ENCODE measurements around the gene PPP4R1.
"Not testable (repeated sequence)": the region's sequence is repeated elsewhere in the genome, so short reads cannot be mapped to it uniquely, and the experiment has no call there.

The PPP4R1 gene

GRCh38 chr18:9614401-9615279 is at the start of gene PPP4R1:
TSS of gene PPP4R1 (minus strand) at chr18:9614559. CDS start at chr18:9614484, 75 bp downstream.
- peak; percentile 49 for DNase-seq

DNA sequence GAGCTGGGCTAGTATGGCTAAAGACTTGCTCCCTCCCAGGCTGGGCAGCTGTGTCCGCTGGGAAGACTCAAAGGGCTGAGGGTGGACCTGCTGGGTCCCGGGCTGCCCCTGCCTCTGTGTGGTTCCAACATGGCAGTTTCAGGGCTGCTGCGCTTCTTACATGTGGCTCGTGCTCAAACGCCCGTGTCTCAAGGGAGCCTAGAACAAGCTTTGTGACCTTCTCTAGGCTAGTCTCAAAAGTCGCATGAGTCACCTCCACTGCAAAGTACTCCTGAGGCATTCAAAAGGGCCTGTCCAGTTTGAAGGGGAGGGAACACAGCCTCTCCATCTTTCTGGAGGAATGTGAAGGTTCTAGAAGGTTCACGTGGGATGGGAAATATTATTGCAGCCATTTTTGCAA is 49.0 kb upstream of the PPP4R1 start:
- DNase-seq = no peak

GRCh38 chr18:9661564-9661963 is 47.2 kb upstream of the PPP4R1 start:
- DNase-seq = no peak

DNA sequence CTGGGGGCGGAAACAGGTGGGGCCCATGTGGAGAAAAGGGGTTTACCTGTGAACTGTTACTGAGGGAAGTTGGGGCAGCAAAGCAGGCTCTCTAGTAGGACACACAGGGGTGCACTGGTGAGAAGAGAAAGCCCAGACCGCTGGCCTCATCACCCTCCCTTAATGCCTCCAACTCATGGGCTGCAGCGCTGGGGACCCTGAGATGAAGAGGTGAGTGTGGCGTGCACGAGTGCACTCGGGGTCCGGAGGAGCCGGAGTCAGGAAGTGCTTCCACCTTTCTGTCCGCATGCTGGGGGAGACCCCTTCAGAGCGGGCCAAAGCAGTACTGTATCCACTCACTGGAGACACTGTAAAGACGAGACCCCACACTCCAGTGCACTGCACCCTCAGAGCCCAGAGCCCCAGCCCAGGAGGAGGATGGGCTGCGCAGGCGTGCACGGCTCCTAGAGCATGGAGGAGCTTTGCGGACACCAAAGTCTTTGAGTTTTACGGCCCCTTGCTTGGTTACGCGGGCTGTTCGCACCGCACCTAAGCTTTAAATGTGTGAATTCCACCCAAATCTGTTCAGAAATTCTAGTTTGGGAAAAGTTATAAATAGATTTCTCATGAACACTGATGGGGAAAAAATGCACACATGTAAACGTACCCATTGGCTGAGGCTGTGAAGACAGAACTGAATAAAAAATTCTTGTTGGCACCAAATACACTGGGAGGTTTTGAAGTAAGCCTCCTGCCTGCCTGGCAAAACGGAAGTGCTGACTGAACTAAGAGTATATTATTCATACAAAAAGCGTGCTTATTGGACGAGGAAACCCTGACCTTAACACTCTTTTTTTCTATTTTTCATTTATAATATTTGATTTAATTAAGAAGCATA is 45.4 kb upstream of the PPP4R1 start:
- no peak for DNase-seq

DNA sequence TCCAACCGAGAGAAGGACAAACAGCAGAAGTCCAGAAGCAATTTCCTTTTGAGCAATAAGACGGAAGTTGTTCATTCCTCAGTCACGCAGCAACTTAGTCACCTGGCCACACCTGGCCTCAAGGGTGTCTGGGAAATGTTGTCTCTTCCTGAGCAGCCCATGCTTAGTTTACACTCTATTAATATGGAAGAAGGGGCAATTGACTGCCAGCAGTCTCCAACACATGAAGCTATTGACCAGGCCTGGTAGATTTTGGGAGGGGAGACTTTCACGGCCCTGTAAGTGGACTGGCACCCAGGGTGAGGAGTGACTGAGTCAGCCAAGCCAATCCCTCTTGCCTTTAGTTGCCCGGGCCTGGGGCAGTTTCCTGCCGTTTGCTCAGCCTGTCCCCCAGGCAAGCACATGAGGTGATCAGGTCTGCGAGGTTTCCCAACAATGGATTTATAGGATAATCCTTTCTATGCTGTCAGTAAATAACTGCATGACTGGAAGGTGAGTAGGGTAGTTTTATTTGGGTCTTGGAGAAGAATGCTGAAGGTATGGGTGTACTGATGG is 43.8 kb upstream of the PPP4R1 start:
- no peak for DNase-seq

DNA sequence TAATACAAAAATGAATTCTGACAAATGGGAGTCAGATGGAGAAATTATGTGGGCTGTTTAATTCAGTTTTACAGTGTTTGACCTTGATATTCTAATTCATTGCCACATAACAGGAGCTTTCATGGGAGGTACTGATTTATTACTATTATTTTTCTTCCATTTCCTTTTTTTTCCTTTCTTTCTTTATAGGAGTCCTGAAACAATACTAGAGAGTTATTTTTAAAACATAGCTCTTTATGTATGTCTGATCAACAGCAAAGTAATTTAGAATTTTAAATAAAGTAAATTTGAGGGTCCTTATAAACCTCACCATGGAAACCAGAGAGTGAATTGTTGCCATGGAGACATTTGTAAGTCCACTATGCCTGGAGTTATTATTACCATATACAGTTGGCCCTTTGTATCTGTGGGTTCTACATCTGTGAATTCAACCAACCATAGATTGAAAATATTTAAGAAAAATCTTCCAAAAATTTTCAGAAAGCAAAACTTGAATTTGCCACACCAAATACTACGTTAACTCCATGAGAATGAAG is 40.9 kb upstream of the PPP4R1 start:
- no peak for DNase-seq

- DNase-seq = no peak
Measured at GRCh38 chr18:9653390-9653789, 39.0 kb upstream of the PPP4R1 start.

DNA sequence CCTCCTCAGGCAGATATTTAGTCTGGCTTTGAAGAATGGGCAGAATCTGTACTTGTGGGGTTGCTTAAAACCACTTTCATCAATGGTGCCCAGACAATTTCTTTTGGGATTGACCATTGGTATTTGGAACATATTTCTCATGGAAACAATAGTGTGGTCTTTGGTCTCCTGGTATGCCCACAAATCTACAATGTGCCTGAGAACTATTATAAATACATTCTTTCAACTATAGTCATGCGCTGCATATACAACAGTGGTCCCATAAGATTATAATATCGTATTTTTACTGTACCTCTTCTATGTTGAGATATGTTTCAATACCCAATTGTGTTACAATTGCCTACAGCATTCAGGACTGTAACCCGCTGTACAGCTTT is 34.8 kb upstream of the PPP4R1 start:
- no peak for DNase-seq

- no peak for DNase-seq
Measured at GRCh38 chr18:9648431-9649163, 34.2 kb upstream of the PPP4R1 start.

DNA sequence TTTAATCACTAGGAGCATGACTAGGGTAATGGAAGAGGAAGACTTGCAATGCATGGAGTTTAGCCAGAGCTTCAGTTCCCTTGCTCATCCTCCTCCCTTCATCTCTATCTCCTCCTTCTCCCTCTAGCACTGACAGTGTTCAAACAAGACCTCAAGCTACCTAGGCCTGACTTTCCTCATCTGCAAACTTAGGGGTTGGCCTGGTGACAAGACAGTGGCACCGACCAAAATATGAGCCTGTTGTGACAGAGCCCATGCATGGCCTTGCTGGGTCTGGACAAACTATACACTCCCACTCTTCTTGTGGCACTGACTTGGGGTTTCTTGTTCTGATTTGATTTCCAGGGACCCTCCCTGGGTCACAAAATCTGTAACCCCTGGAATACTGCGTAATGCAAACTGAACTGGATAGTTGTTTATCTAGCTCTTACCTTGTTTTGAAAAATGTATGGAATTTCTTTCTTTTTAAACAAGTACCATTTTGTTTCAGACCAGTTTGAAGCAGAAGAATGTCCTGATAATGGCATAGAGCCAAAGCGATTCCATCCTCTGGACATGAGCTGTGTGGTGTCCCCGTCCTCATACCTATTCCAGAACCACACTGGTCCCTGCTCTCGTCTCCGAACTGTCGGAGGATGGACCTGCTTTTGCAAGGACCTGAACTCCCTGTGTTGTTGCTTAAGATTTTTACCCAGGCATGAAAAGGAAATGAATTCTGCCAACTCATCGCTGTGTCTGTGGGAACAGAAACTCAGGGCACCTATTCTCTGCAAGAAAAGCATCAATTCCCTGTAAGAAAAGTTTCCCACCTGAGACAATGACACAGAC is 33.4 kb upstream of the PPP4R1 start:
- no peak for DNase-seq

- DNase-seq = peak; percentile 52
Measured at GRCh38 chr18:9643549-9643948, 29.2 kb upstream of the PPP4R1 start.

DNA sequence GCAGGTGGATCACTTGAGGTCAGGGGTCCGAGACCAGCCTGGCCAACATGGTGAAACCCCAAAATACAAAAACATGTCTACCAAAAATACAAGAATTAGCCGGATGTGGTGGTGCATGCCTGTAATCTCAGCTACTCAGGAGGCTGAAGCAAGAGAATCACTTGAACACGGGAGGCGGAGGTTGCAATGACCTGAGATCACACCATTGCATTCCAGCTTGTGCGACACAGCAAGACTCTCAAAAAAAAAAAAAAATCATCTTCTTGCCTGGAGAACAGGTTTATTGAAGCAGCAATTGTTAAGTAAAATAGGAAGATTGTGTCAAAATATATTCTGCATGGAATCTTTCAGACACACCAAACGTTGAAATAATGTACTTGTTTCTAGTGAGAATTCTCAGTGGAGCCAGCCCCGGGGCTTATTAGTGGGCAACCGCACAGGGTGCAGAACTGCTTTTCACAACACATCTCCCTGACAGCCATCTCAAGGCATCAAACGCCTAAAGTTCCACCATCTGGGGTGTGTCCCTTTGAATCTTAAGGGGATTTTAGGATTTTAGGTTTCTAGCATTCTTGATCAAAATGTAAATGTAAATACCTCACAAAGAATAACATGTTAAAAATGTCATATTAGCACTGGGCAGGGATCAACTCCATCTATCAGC is 28.6 kb upstream of the PPP4R1 start:
- DNase-seq = no peak

GRCh38 chr18:9641081-9641480 is 26.7 kb upstream of the PPP4R1 start:
- not testable (repeated sequence) for DNase-seq

GRCh38 chr18:9638886-9639285 is 24.5 kb upstream of the PPP4R1 start:
- peak; percentile 72 for DNase-seq

DNA sequence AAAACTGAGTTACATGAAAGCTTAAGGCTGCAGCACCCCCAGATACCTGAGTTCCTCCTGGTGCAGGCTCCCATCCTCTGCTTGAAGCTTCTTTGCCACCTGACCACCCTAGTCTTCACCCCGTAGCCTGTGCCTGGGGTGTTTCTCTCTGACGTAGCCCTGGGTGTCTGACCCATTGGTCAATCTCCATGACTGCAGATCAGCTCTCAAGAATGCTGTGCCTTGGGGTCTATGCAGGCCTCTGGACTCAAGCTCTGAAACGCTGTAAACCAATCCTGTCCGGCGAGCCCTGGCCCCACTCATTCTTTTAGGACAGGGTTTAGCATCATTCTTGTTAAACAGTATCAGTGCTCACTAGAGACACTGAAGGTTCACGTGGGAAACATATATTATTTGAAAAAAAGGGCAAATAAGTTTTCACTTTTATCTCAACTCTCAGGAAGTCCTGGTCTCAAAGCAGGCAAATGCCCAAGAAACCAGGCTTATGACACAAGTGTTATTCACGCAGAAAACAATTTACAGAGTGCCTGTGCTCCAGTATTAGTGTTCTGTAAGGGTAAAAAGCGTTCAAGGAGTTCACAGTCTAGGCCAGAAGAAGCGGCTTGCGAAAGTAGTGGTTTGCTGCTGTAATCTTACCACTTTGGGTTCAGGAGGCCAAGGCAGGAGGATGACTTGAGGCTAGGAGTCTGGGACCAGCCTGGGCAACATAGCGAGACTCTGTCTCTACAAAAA is 22.8 kb upstream of the PPP4R1 start:
- DNase-seq = no peak

DNA sequence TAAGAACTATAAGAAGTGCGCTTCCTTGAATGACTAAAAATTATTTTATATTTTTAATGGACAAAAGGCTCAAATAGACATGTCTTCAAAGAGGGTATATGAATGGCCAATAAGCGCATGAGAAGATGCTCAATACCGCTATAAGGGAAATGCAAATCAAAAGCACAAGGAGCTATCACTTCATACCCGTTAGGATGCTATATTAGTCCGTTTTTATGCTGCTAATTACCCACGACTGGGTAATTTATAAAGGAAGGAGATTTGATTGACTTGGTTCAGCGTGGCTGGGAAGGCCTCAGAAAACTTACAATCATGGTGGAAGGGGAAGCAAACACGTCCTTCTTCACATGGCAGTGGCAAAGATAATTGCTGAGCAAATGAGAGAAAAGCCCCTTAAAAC is 20.5 kb upstream of the PPP4R1 start:
- no peak for DNase-seq

DNA sequence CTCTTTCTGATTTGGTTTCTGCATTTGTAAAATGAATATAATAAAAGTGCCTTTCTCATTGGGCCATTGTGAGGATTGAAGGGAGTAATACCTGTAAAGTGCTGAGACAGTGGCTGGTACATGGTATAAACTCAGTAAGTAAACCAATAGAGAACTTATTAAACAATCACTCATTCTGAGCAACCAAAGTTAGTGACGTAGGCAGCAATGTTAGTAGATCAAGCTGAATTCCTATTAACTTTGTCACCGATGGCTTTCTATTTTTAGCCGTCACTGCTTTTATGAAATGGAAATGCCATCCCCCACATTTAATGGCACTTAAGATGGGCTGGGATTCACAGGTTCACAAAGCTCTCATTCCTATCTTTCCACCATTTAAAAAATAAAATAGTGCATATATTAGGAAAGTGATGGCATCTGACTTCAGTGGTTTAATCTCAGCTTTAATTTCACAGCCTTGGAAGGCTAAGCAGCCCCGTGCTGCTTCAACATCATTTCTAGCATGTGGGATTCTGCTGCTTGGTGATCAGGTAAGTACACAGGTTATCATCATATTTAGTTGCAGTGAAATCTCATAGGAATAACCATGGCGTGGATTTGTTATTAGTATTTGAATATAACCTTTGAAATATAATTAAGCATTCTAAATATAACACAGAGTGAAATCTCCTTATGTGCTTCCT is 17.6 kb upstream of the PPP4R1 start:
- no peak for DNase-seq

DNA sequence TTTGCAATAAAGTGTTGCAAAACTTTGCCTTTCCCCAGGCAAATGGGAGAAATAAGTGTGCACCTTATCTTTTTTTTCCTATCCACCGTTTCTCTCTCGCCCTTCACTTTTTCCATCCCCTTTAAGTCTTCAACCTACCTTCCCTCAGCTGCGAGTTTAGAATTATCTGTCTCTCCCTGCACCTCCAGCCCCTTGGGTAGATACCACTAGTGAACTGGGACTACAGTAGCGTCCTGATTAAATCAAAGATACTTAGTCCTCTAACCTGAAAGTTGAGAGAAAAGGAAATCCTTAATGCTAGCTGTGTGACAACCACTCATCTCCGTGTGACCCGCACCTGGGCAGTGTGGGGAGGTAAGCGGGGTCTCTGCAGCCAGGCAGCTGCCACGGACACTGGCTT is 16.1 kb upstream of the PPP4R1 start:
- no peak for DNase-seq

GRCh38 chr18:9629709-9630108 is 15.3 kb upstream of the PPP4R1 start:
- DNase-seq = no peak

- no peak for DNase-seq
Measured at GRCh38 chr18:9628984-9629383, 14.6 kb upstream of the PPP4R1 start.

Measured in NCI-H510A treated with DMSO at 0.1 percent for 48 hours (cell line).